Fibroblast of lung (primary cell): ENCODE results near the gene APOH. TPM values are rescaled to one million over a fixed set of nuclear protein-coding genes. Genes with fewer than 3 reads are reported as not detected.

Source experiments
- DNase-seq, 2 donors: peaks; one replicate each; pipeline versions ENCODE4 v3.0.0 to v3.0.0-alpha.2; 2010; ENCODE audit warnings: low read depth in 2 of 2
- H2AFZ ChIP-seq: 2 replicates; pipeline ENCODE4 v1.5.1; 2012; ENCODE audit warnings: low read length, control low read depth, inconsistent platforms
- H3K27ac ChIP-seq: 2 replicates; pipeline ENCODE4 v1.5.1; 2011; ENCODE audit warnings: low read length, control low read depth; ENCODE audit not compliant: insufficient read depth
- H3K27me3 ChIP-seq: 2 replicates; pipeline ENCODE4 v1.5.1; 2011; ENCODE audit warnings: mild to moderate bottlenecking, low read length; ENCODE audit not compliant: control insufficient read depth, insufficient read depth
- H3K36me3 ChIP-seq: 2 replicates; pipeline ENCODE4 v1.5.1; 2011; ENCODE audit warnings: low read length; ENCODE audit not compliant: control insufficient read depth, insufficient read depth
- H3K4me1 ChIP-seq: 2 replicates; pipeline ENCODE4 v1.5.1; 2011; ENCODE audit warnings: low read length; ENCODE audit not compliant: control insufficient read depth, insufficient read depth; ENCODE audit errors: extremely low read depth
- H3K4me2 ChIP-seq: 2 replicates; pipeline ENCODE4 v1.5.1; 2011; ENCODE audit warnings: low read length, control low read depth; ENCODE audit not compliant: insufficient read depth; ENCODE audit errors: extremely low read depth
- H3K4me3 ChIP-seq, 4 experiments: fragments of 200-600 bp in 1 of 4; sonication (generic) in 1 of 4; replicated peaks in 1 of 4; 2 replicates each; pipeline ENCODE4 v1.5.1; 2011 to 2016; ENCODE audit warnings: low read length in 4 of 4, low read depth in 3 of 4, mild to moderate bottlenecking in 3 of 4, control low read depth in 2 of 4, inconsistent platforms in 1 of 4, mixed read lengths in 1 of 4; ENCODE audit not compliant: insufficient read depth in 1 of 4; ENCODE audit errors: control extremely low read depth in 1 of 4
- H3K79me2 ChIP-seq: 2 replicates; pipeline ENCODE4 v1.5.1; 2012; ENCODE audit warnings: mild to moderate bottlenecking, low read length, inconsistent platforms; ENCODE audit not compliant: control insufficient read depth, insufficient read depth
- H3K9ac ChIP-seq: 2 replicates; pipeline ENCODE4 v1.5.1; 2011; ENCODE audit warnings: mild to moderate bottlenecking, low read length, control low read depth; ENCODE audit not compliant: insufficient read depth
- H3K9me3 ChIP-seq: 2 replicates; pipeline ENCODE4 v1.5.1; 2012; ENCODE audit warnings: low read depth, low read length; ENCODE audit not compliant: control insufficient read depth, insufficient read depth
- H4K20me1 ChIP-seq: 2 replicates; pipeline ENCODE4 v1.5.1; 2011; ENCODE audit warnings: low read length; ENCODE audit not compliant: control insufficient read depth, insufficient read depth; ENCODE audit errors: extremely low read depth
- EZH2 ChIP-seq: IDR thresholded peaks from 2 replicates; pipeline ENCODE4 v1.5.1; 2012; ENCODE audit warnings: low read length, control low read depth, mild to moderate bottlenecking; ENCODE audit errors: missing control alignments
- polyA plus RNA-seq, 2 donors: library from polyadenylated mRNA; depleted of rRNA in 1 of 2; stranded (reverse) in 1 of 2; unstranded in 1 of 2; fragments of >200 nt; gene quantifications; 2 replicates each; pipeline ENCODE4 v1.2.1, GENCODE V29; 2011 to 2012; ENCODE audit warnings: missing spikeins in 1 of 2
- total RNA-seq: library from RNA; depleted of rRNA; stranded (reverse); fragments of >200 nt; gene quantifications from 2 replicates; pipeline ENCODE4 v1.2.1, GENCODE V29; 2014
- TF ChIP-seq, protein P1 (sequence below), 2 donors: IDR thresholded peaks in 1 of 2; conservative IDR thresholded peaks in 1 of 2; 1 replicate in 1 of 2; 2 replicates in 1 of 2; pipeline ENCODE4 v1.5.1; 2011 to 2012; ENCODE audit warnings: low read length in 2 of 2, control low read depth in 1 of 2, inconsistent platforms in 1 of 2, low read depth in 1 of 2, mild to moderate bottlenecking in 1 of 2

APOH gene
- total and polyA plus RNA-seq, 2 donors (not counting 1 experiment from before 2014, with no cell fraction given): not detected

DNA sequence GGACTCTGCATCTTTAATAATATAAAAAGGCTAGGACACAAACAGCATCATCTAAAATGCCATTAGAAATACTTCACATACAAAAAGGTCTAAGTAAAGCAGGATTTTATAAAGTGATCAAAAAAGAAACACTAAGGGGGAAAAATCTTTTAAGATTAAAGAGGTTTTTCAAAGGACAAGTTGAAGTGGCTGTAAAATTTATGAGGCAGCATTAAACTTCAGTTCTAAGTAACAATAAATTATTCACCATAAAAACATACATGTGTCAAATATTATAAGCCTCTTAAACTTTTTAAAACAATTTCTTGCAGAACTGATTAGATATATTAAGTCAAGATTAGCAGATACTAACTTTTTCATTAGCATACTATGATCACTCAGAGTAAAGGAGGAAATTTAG lies 58.0 kb downstream of the APOH start:
- Histone ChIP-seq H3K36me3 (no peaks in the 10 kb centered on the region), H3K9ac (no peak overlapping the region), H3K4me1 (no peaks in the 10 kb centered on the region), H3K27ac (no peak overlapping the region), H4K20me1 (no peaks in the 10 kb centered on the region), H2AFZ (no peak overlapping the region), H3K9me3 (no peaks in the 10 kb centered on the region), H3K4me3 (no peak overlapping the region), H3K27me3 (no peaks in the 10 kb centered on the region), H3K79me2 (no peaks in the 10 kb centered on the region), H3K4me2 (no peak overlapping the region)
- TF ChIP-seq, protein P1, sequence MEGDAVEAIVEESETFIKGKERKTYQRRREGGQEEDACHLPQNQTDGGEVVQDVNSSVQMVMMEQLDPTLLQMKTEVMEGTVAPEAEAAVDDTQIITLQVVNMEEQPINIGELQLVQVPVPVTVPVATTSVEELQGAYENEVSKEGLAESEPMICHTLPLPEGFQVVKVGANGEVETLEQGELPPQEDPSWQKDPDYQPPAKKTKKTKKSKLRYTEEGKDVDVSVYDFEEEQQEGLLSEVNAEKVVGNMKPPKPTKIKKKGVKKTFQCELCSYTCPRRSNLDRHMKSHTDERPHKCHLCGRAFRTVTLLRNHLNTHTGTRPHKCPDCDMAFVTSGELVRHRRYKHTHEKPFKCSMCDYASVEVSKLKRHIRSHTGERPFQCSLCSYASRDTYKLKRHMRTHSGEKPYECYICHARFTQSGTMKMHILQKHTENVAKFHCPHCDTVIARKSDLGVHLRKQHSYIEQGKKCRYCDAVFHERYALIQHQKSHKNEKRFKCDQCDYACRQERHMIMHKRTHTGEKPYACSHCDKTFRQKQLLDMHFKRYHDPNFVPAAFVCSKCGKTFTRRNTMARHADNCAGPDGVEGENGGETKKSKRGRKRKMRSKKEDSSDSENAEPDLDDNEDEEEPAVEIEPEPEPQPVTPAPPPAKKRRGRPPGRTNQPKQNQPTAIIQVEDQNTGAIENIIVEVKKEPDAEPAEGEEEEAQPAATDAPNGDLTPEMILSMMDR (conservative IDR thresholded peaks at IDR 0.05 in 1 of 2, IDR thresholded peaks at IDR 0.05 in 1 of 2; ENCODE audit: low read depth in 1 of 2, low read length in 2 of 2): no peak
- no peak for TF ChIP-seq EZH2
- no peak for DNase-seq

DNA sequence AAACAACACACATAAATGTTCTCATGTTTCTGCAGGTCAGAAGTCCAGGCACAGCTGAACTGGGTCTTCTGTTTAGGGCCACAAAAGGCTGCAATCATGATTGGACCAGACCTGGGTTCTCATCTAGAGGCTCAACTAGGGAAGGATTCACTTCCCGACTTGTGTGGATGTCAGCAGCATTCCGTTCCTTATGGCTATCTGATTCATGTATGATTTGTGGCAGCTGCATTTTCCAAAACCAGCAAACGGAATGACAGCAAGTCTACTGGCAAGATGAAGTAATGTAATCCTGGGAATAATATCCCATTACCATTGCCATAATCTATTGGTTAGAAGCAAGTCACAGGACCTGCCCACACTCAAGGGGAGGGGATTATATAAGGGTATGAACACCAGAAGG lies 59.4 kb downstream of the APOH start:
- no peak overlapping the region for H3K9ac ChIP-seq
- DNase-seq: no peak
- TF ChIP-seq, protein P1 (conservative IDR thresholded peaks at IDR 0.05 in 1 of 2, IDR thresholded peaks at IDR 0.05 in 1 of 2; ENCODE audit: low read depth in 1 of 2, low read length in 2 of 2): no peak
- no peak for TF ChIP-seq EZH2
- H3K27ac ChIP-seq: no peak overlapping the region
- H3K4me2 ChIP-seq: no peak overlapping the region
- H3K4me1 ChIP-seq: no peaks in the 10 kb centered on the region
- H3K36me3 ChIP-seq: no peaks in the 10 kb centered on the region
- H3K27me3 ChIP-seq: no peaks in the 10 kb centered on the region
- no peaks in the 10 kb centered on the region for H3K9me3 ChIP-seq
- no peak overlapping the region for H3K4me3 ChIP-seq
- no peak overlapping the region for H2AFZ ChIP-seq
- H3K79me2 ChIP-seq: no peaks in the 10 kb centered on the region
- no peaks in the 10 kb centered on the region for H4K20me1 ChIP-seq

DNA sequence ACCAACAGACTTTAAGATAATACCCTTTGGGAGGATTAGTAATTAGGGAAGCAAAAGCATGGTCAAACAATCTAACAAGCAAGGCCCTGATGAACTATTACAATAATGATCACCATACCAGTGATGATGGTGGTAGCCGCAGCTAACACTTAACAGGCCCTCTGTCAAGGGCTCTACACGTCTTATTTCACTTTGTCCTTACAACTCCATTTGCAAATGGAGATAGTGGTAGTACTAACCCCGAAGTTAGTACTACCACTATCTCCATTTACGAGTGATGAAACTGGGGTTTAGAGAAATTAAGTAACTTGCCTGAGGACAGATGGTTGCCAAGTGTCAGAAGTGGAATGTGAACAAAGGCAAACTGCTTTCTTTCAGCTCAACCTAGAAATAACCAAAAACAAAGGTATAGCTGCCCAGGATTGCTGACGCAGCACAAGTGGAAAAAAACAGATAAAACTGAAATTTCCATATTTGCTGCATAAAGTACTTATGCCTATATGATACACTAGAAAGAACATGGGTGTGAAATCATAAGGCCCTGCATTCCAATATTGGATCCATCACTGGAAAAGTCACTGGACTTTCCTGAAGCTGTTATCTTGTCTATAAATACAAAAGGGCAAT lies 61.9 kb downstream of the APOH start:
- H3K36me3 ChIP-seq: no peaks in the 10 kb centered on the region
- H3K79me2 ChIP-seq: no peaks in the 10 kb centered on the region
- no peak overlapping the region for H3K4me3 ChIP-seq
- no peak overlapping the region for H2AFZ ChIP-seq
- no peak for DNase-seq
- no peaks in the 10 kb centered on the region for H3K9me3 ChIP-seq
- TF ChIP-seq, protein P1 (conservative IDR thresholded peaks at IDR 0.05 in 1 of 2, IDR thresholded peaks at IDR 0.05 in 1 of 2; ENCODE audit: low read depth in 1 of 2, low read length in 2 of 2): no peak
- no peak for TF ChIP-seq EZH2
- H3K9ac ChIP-seq: no peak overlapping the region
- H3K4me1 ChIP-seq: no peaks in the 10 kb centered on the region
- no peak overlapping the region for H3K4me2 ChIP-seq
- no peaks in the 10 kb centered on the region for H3K27me3 ChIP-seq
- H3K27ac ChIP-seq: no peak overlapping the region
- no peaks in the 10 kb centered on the region for H4K20me1 ChIP-seq
